ENCODE measurements around the gene VPS45. TPM values are rescaled to one million over a fixed set of nuclear protein-coding genes. Genes with fewer than 3 reads are reported as not detected.

VPS45 gene
- total RNA-seq, 1 donor: 36.9 TPM

GRCh38 chr1:150162862-150163706 lies 95.5 kb downstream of the VPS45 start:
- no peaks in the 10 kb centered on the region for H3K79me2 ChIP-seq (ENCODE audit: insufficient read depth, low read length)
- DNase-seq (ENCODE audit: insufficient read length, low spot score, missing footprints): peak; percentile 98
- H3K4me2 ChIP-seq (ENCODE audit: insufficient read depth, low read length): peak overlapping the region; percentile 79
- no peaks in the 10 kb centered on the region for H3K27me3 ChIP-seq (ENCODE audit: insufficient read depth, low read length)
- peak overlapping the region; percentile 49 for H3K4me3 ChIP-seq (ENCODE audit: insufficient read depth, low read length)
- H3K4me1 ChIP-seq (ENCODE audit: insufficient read depth, low read length): peaks cover 27% of the 10 kb centered on the region
- H3K36me3 ChIP-seq (ENCODE audit: insufficient read depth, low read length): peaks cover 25% of the 10 kb centered on the region
- H4K20me1 ChIP-seq (ENCODE audit: insufficient read depth, low read length): no peaks in the 10 kb centered on the region
- no peaks in the 10 kb centered on the region for H3K9me3 ChIP-seq (ENCODE audit: low read depth, low read length)
- H2AFZ ChIP-seq (ENCODE audit: low read length): peak overlapping the region; percentile 49
- TF ChIP-seq, protein P1, sequence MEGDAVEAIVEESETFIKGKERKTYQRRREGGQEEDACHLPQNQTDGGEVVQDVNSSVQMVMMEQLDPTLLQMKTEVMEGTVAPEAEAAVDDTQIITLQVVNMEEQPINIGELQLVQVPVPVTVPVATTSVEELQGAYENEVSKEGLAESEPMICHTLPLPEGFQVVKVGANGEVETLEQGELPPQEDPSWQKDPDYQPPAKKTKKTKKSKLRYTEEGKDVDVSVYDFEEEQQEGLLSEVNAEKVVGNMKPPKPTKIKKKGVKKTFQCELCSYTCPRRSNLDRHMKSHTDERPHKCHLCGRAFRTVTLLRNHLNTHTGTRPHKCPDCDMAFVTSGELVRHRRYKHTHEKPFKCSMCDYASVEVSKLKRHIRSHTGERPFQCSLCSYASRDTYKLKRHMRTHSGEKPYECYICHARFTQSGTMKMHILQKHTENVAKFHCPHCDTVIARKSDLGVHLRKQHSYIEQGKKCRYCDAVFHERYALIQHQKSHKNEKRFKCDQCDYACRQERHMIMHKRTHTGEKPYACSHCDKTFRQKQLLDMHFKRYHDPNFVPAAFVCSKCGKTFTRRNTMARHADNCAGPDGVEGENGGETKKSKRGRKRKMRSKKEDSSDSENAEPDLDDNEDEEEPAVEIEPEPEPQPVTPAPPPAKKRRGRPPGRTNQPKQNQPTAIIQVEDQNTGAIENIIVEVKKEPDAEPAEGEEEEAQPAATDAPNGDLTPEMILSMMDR (IDR thresholded peaks at IDR 0.05; ENCODE audit: extremely low read depth, low read depth, low read length): peak; percentile 9
- peak overlapping the region; percentile 94 for H3K27ac ChIP-seq (ENCODE audit: low read depth, low read length)

- TF ChIP-seq, protein P1 (IDR thresholded peaks at IDR 0.05; ENCODE audit: extremely low read depth, low read depth, low read length): no peak
- no peaks in the 10 kb centered on the region for H3K79me2 ChIP-seq (ENCODE audit: insufficient read depth, low read length)
- no peak overlapping the region for H3K4me3 ChIP-seq (ENCODE audit: insufficient read depth, low read length)
- H3K27ac ChIP-seq (ENCODE audit: low read depth, low read length): no peak overlapping the region
- H4K20me1 ChIP-seq (ENCODE audit: insufficient read depth, low read length): no peaks in the 10 kb centered on the region
- peaks cover 27% of the 10 kb centered on the region for H3K4me1 ChIP-seq (ENCODE audit: insufficient read depth, low read length)
- no peaks in the 10 kb centered on the region for H3K9me3 ChIP-seq (ENCODE audit: low read depth, low read length)
- DNase-seq (ENCODE audit: insufficient read length, low spot score, missing footprints): no peak
- peaks cover 14% of the 10 kb centered on the region for H3K36me3 ChIP-seq (ENCODE audit: insufficient read depth, low read length)
- H2AFZ ChIP-seq (ENCODE audit: low read length): peak overlapping the region; percentile 48
- H3K27me3 ChIP-seq (ENCODE audit: insufficient read depth, low read length): no peaks in the 10 kb centered on the region
- no peak overlapping the region for H3K4me2 ChIP-seq (ENCODE audit: insufficient read depth, low read length)
Measured at GRCh38 chr1:150164224-150164623, 96.6 kb downstream of the VPS45 start.

DNA sequence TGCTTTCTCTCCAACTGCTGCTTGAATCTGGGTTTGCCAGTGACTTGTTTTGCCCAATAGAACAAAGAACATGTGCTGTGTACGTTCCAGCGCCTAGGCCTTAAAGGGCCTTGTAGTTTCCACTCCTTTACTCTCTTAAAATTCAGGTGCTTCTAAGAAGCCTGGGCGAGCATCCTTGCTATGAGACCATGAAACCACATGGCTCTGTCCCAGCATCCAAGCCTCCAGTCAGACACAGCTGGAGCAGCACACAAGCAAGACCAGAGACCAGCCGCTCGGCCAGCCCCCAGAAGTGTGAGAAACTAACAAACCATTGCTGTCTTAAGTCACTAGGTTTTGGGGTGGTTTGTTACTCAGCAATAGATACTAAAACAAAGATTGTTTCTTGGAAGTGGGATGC lies 97.2 kb downstream of the VPS45 start:
- Histone ChIP-seq H4K20me1 (ENCODE audit: insufficient read depth, low read length) (no peaks in the 10 kb centered on the region), H3K9me3 (ENCODE audit: low read depth, low read length) (no peaks in the 10 kb centered on the region), H3K4me1 (ENCODE audit: insufficient read depth, low read length) (peaks cover 27% of the 10 kb centered on the region), H2AFZ (ENCODE audit: low read length) (no peak overlapping the region), H3K4me2 (ENCODE audit: insufficient read depth, low read length) (no peak overlapping the region), H3K27me3 (ENCODE audit: insufficient read depth, low read length) (no peaks in the 10 kb centered on the region), H3K4me3 (ENCODE audit: insufficient read depth, low read length) (no peak overlapping the region), H3K79me2 (ENCODE audit: insufficient read depth, low read length) (no peaks in the 10 kb centered on the region), H3K27ac (ENCODE audit: low read depth, low read length) (no peak overlapping the region), H3K36me3 (ENCODE audit: insufficient read depth, low read length) (peaks cover 8% of the 10 kb centered on the region)
- no peak for DNase-seq (ENCODE audit: insufficient read length, low spot score, missing footprints)
- TF ChIP-seq, protein P1 (IDR thresholded peaks at IDR 0.05; ENCODE audit: extremely low read depth, low read depth, low read length): no peak

Measured in osteoblast (primary cell).